GM18502 (cell line): ENCODE measurements around the gene TBCE.

Experiments used
- ATAC-seq: cut with Tn5 transposase; IDR thresholded peaks from one replicate; pipeline ENCODE4 v1.9.1; 2021; ENCODE audit warnings: mild to moderate bottlenecking; ENCODE audit not compliant: unreplicated experiment, poor library complexity

The TBCE gene

GRCh38 chr1:235408503-235408960 is 41.3 kb downstream of the TBCE start:
- ATAC-seq, result no peak

GRCh38 chr1:235409042-235409820 is 42.0 kb downstream of the TBCE start:
- no peak for ATAC-seq

GRCh38 chr1:235410467-235410866 is 43.2 kb downstream of the TBCE start:
- ATAC-seq, result no peak

GRCh38 chr1:235411489-235412486 is 44.6 kb downstream of the TBCE start:
- no peak for ATAC-seq

GRCh38 chr1:235415008-235415904 is 48.0 kb downstream of the TBCE start:
- ATAC-seq, result peak; percentile 79

GRCh38 chr1:235416662-235417049 is 49.4 kb downstream of the TBCE start:
- no peak for ATAC-seq

GRCh38 chr1:235417086-235417697 is 50.0 kb downstream of the TBCE start:
- no peak for ATAC-seq

GRCh38 chr1:235421751-235422150 is 54.5 kb downstream of the TBCE start:
- ATAC-seq, result no peak

- ATAC-seq, result no peak
Measured at GRCh38 chr1:235423214-235423652, 56.0 kb downstream of the TBCE start.

- ATAC-seq, result no peak
Measured at GRCh38 chr1:235424092-235424491, 56.9 kb downstream of the TBCE start.

- no peak for ATAC-seq
Measured at GRCh38 chr1:235425357-235425756, 58.1 kb downstream of the TBCE start.

GRCh38 chr1:235426143-235426542 is 58.9 kb downstream of the TBCE start:
- no peak for ATAC-seq

GRCh38 chr1:235426680-235427079 is 59.5 kb downstream of the TBCE start:
- no peak for ATAC-seq

GRCh38 chr1:235427447-235427846 is 60.2 kb downstream of the TBCE start:
- no peak for ATAC-seq

- no peak for ATAC-seq
Measured at GRCh38 chr1:235429143-235429542, 61.9 kb downstream of the TBCE start.

GRCh38 chr1:235430991-235431390 is 63.8 kb downstream of the TBCE start:
- ATAC-seq, result no peak

- ATAC-seq, result no peak
Measured at GRCh38 chr1:235434001-235434400, 66.8 kb downstream of the TBCE start.

GRCh38 chr1:235441159-235441685 is 74.0 kb downstream of the TBCE start:
- ATAC-seq, result no peak

- ATAC-seq, result no peak
Measured at GRCh38 chr1:235442788-235443429, 75.7 kb downstream of the TBCE start.
